Measurements from ENCODE around the gene ATG7.
"Not testable (repeated sequence)": the region's sequence is repeated elsewhere in the genome, so short reads cannot be mapped to it uniquely, and the experiment has no call there.

Gene ATG7

GRCh38 chr3:11250902-11251806, 21.0 kb upstream of the ATG7 start:
- DNase-seq: no peak

GRCh38 chr3:11251807-11252176, 20.4 kb upstream of the ATG7 start:
- no peak for DNase-seq

GRCh38 chr3:11254876-11255275, 17.3 kb upstream of the ATG7 start:
- DNase-seq: no peak

GRCh38 chr3:11255537-11255936, 16.7 kb upstream of the ATG7 start:
- not testable (repeated sequence) for DNase-seq

- DNase-seq: no peak
These were observed 13.2 kb upstream of the ATG7 start for GRCh38 chr3:11258958-11259357.

GRCh38 chr3:11260460-11260859, 11.7 kb upstream of the ATG7 start:
- DNase-seq: no peak

- DNase-seq: no peak
These were observed 3.2 kb upstream of the ATG7 start for GRCh38 chr3:11269007-11269406.

GRCh38 chr3:11272906-11273574, 843 bp downstream of the ATG7 start:
- DNase-seq: no peak

- DNase-seq: peak in 2 of 51 donors; percentile 1 to 8
These were observed 1.7 kb downstream of the ATG7 start for GRCh38 chr3:11273891-11274291.

GRCh38 chr3:11274566-11275142, 2.5 kb downstream of the ATG7 start:
- DNase-seq: no peak

GRCh38 chr3:11275926-11276325, 3.7 kb downstream of the ATG7 start:
- no peak for DNase-seq

- DNase-seq: no peak
These were observed 4.7 kb downstream of the ATG7 start for GRCh38 chr3:11276901-11277300.

- DNase-seq: peak in 46 of 51 donors; percentile 3 to 88 (median 56)
These were observed 10.3 kb downstream of the ATG7 start for GRCh38 chr3:11282250-11283138.

- DNase-seq: no peak
These were observed 10.9 kb downstream of the ATG7 start for GRCh38 chr3:11283139-11283475.

- no peak for DNase-seq
These were observed 11.8 kb downstream of the ATG7 start for GRCh38 chr3:11284011-11284410.

- no peak for DNase-seq
These were observed 13.3 kb downstream of the ATG7 start for GRCh38 chr3:11285471-11285870.

- DNase-seq: no peak
These were observed 15.2 kb downstream of the ATG7 start for GRCh38 chr3:11287404-11287803.

GRCh38 chr3:11288021-11288491, 15.9 kb downstream of the ATG7 start:
- no peak for DNase-seq

- DNase-seq: no peak
These were observed 16.8 kb downstream of the ATG7 start for GRCh38 chr3:11288786-11289637.

- no peak for DNase-seq
These were observed 17.7 kb downstream of the ATG7 start for GRCh38 chr3:11289864-11290263.
